ENCODE results near the gene LENG8. TPM values are rescaled to one million over a fixed set of nuclear protein-coding genes. Genes with fewer than 3 reads are reported as not detected.

The LENG8 gene
- total RNA-seq, 2 donors from 2014 or later, result 282 to 305 TPM

GRCh38 chr19:54431255-54431838 is 17.7 kb upstream of the LENG8 start:
- Histone ChIP-seq H3K9me3 (no peaks in the 10 kb centered on the region), H3K4me1 (ENCODE audit: control insufficient read depth in 1 of 2, low read depth in 2 of 2) (peaks cover 0 to 7% of the 10 kb centered on the region in 2 donors), H3K4me3 (no peak overlapping the region), H3K36me3 (no peaks in the 10 kb centered on the region), H3K27ac (no peak overlapping the region), H3K27me3 (replicated peaks; ENCODE audit: insufficient read depth) (peaks cover 5% of the 10 kb centered on the region)
- no peak for DNase-seq (ENCODE audit: low spot score)
- ATAC-seq (ENCODE audit: insufficient number of reproducible peaks, low FRiP score, low read depth), result no peak
- TF ChIP-seq CTCF (IDR thresholded peaks at IDR 0.05), result no peak

GRCh38 chr19:54432144-54432738 is 16.8 kb upstream of the LENG8 start:
- ATAC-seq (ENCODE audit: insufficient number of reproducible peaks, low FRiP score, low read depth), result no peak
- H3K27ac ChIP-seq, result no peak overlapping the region
- peaks cover 5% of the 10 kb centered on the region for H3K27me3 ChIP-seq (replicated peaks; ENCODE audit: insufficient read depth)
- no peaks in the 10 kb centered on the region for H3K9me3 ChIP-seq
- TF ChIP-seq CTCF (IDR thresholded peaks at IDR 0.05), result no peak
- no peak for DNase-seq (ENCODE audit: low spot score)
- no peak overlapping the region for H3K4me3 ChIP-seq
- no peaks in the 10 kb centered on the region for H3K36me3 ChIP-seq
- H3K4me1 ChIP-seq (ENCODE audit: control insufficient read depth in 1 of 2, low read depth in 2 of 2), result peaks cover 0 to 7% of the 10 kb centered on the region in 2 donors

GRCh38 chr19:54433697-54434096 is 15.3 kb upstream of the LENG8 start:
- Histone ChIP-seq H3K4me3 (no peak overlapping the region), H3K36me3 (no peaks in the 10 kb centered on the region), H3K27ac (no peak overlapping the region), H3K9me3 (no peaks in the 10 kb centered on the region), H3K27me3 (replicated peaks; ENCODE audit: insufficient read depth) (peaks cover 5% of the 10 kb centered on the region), H3K4me1 (ENCODE audit: control insufficient read depth in 1 of 2, low read depth in 2 of 2) (peaks cover 0 to 7% of the 10 kb centered on the region in 2 donors)
- TF ChIP-seq CTCF (IDR thresholded peaks at IDR 0.05), result no peak
- DNase-seq (ENCODE audit: low spot score) (no peak), ATAC-seq (ENCODE audit: insufficient number of reproducible peaks, low FRiP score, low read depth) (no peak)

GRCh38 chr19:54434112-54434872 is 14.7 kb upstream of the LENG8 start:
- no peak for DNase-seq (ENCODE audit: low spot score)
- ATAC-seq (ENCODE audit: insufficient number of reproducible peaks, low FRiP score, low read depth), result no peak
- Histone ChIP-seq H3K36me3 (no peaks in the 10 kb centered on the region), H3K9me3 (no peaks in the 10 kb centered on the region), H3K4me3 (no peak overlapping the region), H3K4me1 (ENCODE audit: control insufficient read depth in 1 of 2, low read depth in 2 of 2) (peaks cover 0 to 7% of the 10 kb centered on the region in 2 donors), H3K27ac (no peak overlapping the region), H3K27me3 (replicated peaks; ENCODE audit: insufficient read depth) (peaks cover 1% of the 10 kb centered on the region)
- TF ChIP-seq CTCF (IDR thresholded peaks at IDR 0.05), result no peak

- no peak for ATAC-seq (ENCODE audit: insufficient number of reproducible peaks, low FRiP score, low read depth)
- peaks cover 0 to 7% of the 10 kb centered on the region in 2 donors for H3K4me1 ChIP-seq (ENCODE audit: control insufficient read depth in 1 of 2, low read depth in 2 of 2)
- no peak for TF ChIP-seq CTCF (IDR thresholded peaks at IDR 0.05)
Measured at GRCh38 chr19:54434873-54435214, 14.2 kb upstream of the LENG8 start.

More at GRCh38 chr19:54434873-54435214, 14.2 kb upstream of the LENG8 start:
- Histone ChIP-seq H3K27ac (no peak overlapping the region), H3K9me3 (no peaks in the 10 kb centered on the region), H3K36me3 (no peaks in the 10 kb centered on the region), H3K4me3 (no peak overlapping the region), H3K27me3 (replicated peaks; ENCODE audit: insufficient read depth) (no peaks in the 10 kb centered on the region)
- no peak for DNase-seq (ENCODE audit: low spot score)
